Head of caudate nucleus (tissue), 42 donors: ENCODE results near the gene HEXIM1.
"Not testable (repeated sequence)": the region's sequence is repeated elsewhere in the genome, so short reads cannot be mapped to it uniquely, and the experiment has no call there.

Experiments used
- DNase-seq, 42 donors: peaks; one replicate each; pipeline versions ENCODE4 v3.0.0 to v3.0.0-alpha.2; 2020 to 2021; ENCODE audit warnings: mixed read lengths in 7 of 42
- intact Hi-C: fragments of 100-400 bp; cut with DNase I; formaldehyde crosslinking; loops from one replicate; pipeline ENCODE4 v1.15.0; 2022

Gene HEXIM1

GRCh38 chr17:45112559-45113423 is 35.5 kb upstream of the HEXIM1 start:
- DNase-seq, result no peak
- intact Hi-C loops, result no loop called here

GRCh38 chr17:45113424-45113754 is 34.9 kb upstream of the HEXIM1 start:
- DNase-seq, result no peak
- intact Hi-C loops, result no loop called here

- no peak for DNase-seq
- intact Hi-C loops, result no loop called here
Observed at GRCh38 chr17:45114117-45114932, 34.0 kb upstream of the HEXIM1 start.

- no peak for DNase-seq
Observed at GRCh38 chr17:45115015-45115625, 33.2 kb upstream of the HEXIM1 start.

GRCh38 chr17:45115871-45116270 is 32.4 kb upstream of the HEXIM1 start:
- peak in 12 of 42 donors; percentile 23 to 67 (median 44) for DNase-seq

More at GRCh38 chr17:45115015-45115625, 33.2 kb upstream of the HEXIM1 start:
- intact Hi-C loops, result no loop called here

GRCh38 chr17:45116434-45117016 is 31.8 kb upstream of the HEXIM1 start:
- intact Hi-C loops, result no loop called here
- DNase-seq, result no peak

More at GRCh38 chr17:45115871-45116270, 32.4 kb upstream of the HEXIM1 start:
- intact Hi-C loops, result no loop called here

GRCh38 chr17:45117334-45117733 is 30.9 kb upstream of the HEXIM1 start:
- no peak for DNase-seq
- intact Hi-C loops, result no loop called here

- no peak for DNase-seq
- intact Hi-C loops, result no loop called here
Observed at GRCh38 chr17:45117848-45118646, 30.2 kb upstream of the HEXIM1 start.

- intact Hi-C loops, result no loop called here
- no peak for DNase-seq
Observed at GRCh38 chr17:45118691-45119090, 29.6 kb upstream of the HEXIM1 start.

- intact Hi-C loops, result no loop called here
- DNase-seq, result no peak
Observed at GRCh38 chr17:45119964-45120363, 28.3 kb upstream of the HEXIM1 start.

- no peak for DNase-seq
Observed at GRCh38 chr17:45120558-45120957, 27.7 kb upstream of the HEXIM1 start.

GRCh38 chr17:45121055-45121454 is 27.2 kb upstream of the HEXIM1 start:
- intact Hi-C loops, result no loop called here

More at GRCh38 chr17:45120558-45120957, 27.7 kb upstream of the HEXIM1 start:
- intact Hi-C loops, result no loop called here

GRCh38 chr17:45123076-45123770 is 25.1 kb upstream of the HEXIM1 start:
- intact Hi-C loops, result no loop called here
- no peak for DNase-seq

More at GRCh38 chr17:45121055-45121454, 27.2 kb upstream of the HEXIM1 start:
- no peak for DNase-seq

- intact Hi-C loops, result no loop called here
- peak in 1 of 42 donors; percentile 14 for DNase-seq
Observed at GRCh38 chr17:45123930-45124796, 24.1 kb upstream of the HEXIM1 start.

GRCh38 chr17:45124797-45125122 is 23.5 kb upstream of the HEXIM1 start:
- intact Hi-C loops, DNase-seq: not testable (repeated sequence)

- no peak for DNase-seq
- intact Hi-C loops, result no loop called here
Observed at GRCh38 chr17:45125509-45125908, 22.8 kb upstream of the HEXIM1 start.

- intact Hi-C loops, result no loop called here
- no peak for DNase-seq
Observed at GRCh38 chr17:45127207-45127547, 21.1 kb upstream of the HEXIM1 start.
